HUES48 (cell line): Measurements from ENCODE around the gene NQO2.
"Not testable (repeated sequence)": the region's sequence is repeated elsewhere in the genome, so short reads cannot be mapped to it uniquely, and the experiment has no call there.

Source experiments
- H3K27ac ChIP-seq: one replicate; pipeline ENCODE4 v1.7.0; 2013; ENCODE audit warnings: low read depth, low read length, inconsistent platforms
- H3K27me3 ChIP-seq: 2 replicates; pipeline ENCODE4 v1.6.1; 2013; ENCODE audit warnings: mild to moderate bottlenecking, low read length; ENCODE audit not compliant: control insufficient read depth, insufficient read depth
- H3K36me3 ChIP-seq: 2 replicates; pipeline ENCODE4 v1.6.1; 2013; ENCODE audit warnings: low read length; ENCODE audit not compliant: control insufficient read depth, insufficient read depth
- H3K4me1 ChIP-seq: 2 replicates; pipeline ENCODE4 v1.6.1; 2013; ENCODE audit warnings: mild to moderate bottlenecking, low read length; ENCODE audit not compliant: control insufficient read depth, insufficient read depth
- H3K4me3 ChIP-seq: 2 replicates; pipeline ENCODE4 v1.5.1; 2013; ENCODE audit warnings: mild to moderate bottlenecking, low read depth, low read length
- H3K9ac ChIP-seq: 2 replicates; pipeline ENCODE4 v1.6.1; 2013; ENCODE audit warnings: mild to moderate bottlenecking, low read depth, low read length, moderate library complexity
- H3K9me3 ChIP-seq: 2 replicates; pipeline ENCODE4 v1.6.1; 2013; ENCODE audit warnings: low read length; ENCODE audit not compliant: control insufficient read depth, insufficient read depth

NQO2 gene

DNA sequence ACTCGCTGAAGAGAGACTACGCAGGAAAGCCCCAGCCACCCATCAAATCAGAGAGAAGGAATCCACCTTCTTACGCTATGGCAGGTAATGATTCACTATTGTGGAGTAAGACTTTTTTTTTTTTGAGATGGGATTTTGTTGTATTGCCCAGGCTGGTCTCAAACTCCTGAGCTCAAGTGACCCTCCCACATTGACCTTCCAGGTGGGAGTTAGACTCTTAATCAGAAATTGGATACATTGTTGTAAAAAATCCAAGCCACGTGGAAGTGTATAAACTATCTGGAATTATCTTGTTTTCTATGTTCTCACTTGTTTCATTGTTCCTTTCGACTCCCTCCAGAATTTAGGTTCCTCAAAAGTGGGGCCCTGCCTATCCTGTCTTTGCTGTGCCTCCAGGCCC lies 6.8 kb downstream of the NQO2 start:
- Histone ChIP-seq H3K4me1 (peaks cover 32% of the 10 kb centered on the region), H3K9ac (no peak overlapping the region), H3K27ac (no peak overlapping the region), H3K9me3 (peaks cover 13% of the 10 kb centered on the region), H3K27me3 (no peaks in the 10 kb centered on the region), H3K36me3 (peaks cover 53% of the 10 kb centered on the region), H3K4me3 (no peak overlapping the region)

DNA sequence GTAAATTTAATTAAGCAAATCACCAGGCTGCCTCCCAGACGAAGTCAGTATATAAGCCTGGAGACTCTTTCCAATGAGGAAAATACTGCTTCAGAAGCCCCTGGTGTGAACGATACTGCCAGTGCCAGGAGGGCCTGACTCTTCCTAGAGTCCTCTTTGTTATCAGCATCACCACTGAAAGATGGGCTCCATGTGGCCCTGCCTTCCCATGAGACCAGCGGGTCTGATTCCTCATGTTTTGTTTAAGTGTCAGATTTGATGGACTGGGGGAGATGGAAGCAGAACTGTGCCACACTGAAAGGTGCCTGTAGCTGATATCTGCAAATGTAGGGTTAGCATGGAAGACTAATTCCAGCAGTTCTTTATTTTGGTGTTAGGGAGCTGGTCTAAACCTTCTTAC lies 7.9 kb downstream of the NQO2 start:
- peaks cover 61% of the 10 kb centered on the region for H3K36me3 ChIP-seq
- H3K27ac ChIP-seq = peak overlapping the region; percentile 53
- H3K9me3 ChIP-seq = peaks cover 19% of the 10 kb centered on the region
- H3K27me3 ChIP-seq = no peaks in the 10 kb centered on the region
- peaks cover 29% of the 10 kb centered on the region for H3K4me1 ChIP-seq
- H3K9ac ChIP-seq = no peak overlapping the region
- no peak overlapping the region for H3K4me3 ChIP-seq

DNA sequence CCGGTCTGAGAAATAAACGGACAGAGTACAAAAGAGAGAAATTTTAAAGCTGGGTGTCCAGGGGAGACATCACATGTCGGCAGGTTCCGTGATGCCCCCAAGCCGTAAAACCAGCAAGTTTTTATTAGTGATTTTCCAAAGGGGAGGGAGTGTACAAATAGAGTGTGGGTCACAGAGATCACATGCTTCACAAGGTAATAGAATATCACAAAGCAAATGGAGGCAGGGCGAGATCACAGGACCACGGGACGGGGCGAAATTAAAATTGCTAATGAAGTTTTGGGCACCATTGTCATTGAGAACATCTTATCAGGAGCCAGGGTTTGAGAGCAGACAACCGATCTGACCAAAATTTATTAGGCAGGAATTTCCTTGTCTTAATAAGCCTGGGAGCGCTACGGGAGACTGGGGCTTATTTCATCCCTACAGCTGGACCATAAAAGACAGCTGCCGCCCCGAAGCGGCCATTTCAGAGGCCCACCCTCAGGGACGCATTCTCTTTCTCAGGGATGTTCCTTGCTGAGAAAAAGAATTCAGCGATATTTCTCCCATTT lies 9.1 kb downstream of the NQO2 start:
- Histone ChIP-seq H3K36me3 (peaks cover 70% of the 10 kb centered on the region), H3K4me1 (peaks cover 29% of the 10 kb centered on the region), H3K9me3 (peaks cover 19% of the 10 kb centered on the region), H3K27ac (peak overlapping the region; percentile 89)
- H3K9ac ChIP-seq, H3K27me3 ChIP-seq, H3K4me3 ChIP-seq: not testable (repeated sequence)

DNA sequence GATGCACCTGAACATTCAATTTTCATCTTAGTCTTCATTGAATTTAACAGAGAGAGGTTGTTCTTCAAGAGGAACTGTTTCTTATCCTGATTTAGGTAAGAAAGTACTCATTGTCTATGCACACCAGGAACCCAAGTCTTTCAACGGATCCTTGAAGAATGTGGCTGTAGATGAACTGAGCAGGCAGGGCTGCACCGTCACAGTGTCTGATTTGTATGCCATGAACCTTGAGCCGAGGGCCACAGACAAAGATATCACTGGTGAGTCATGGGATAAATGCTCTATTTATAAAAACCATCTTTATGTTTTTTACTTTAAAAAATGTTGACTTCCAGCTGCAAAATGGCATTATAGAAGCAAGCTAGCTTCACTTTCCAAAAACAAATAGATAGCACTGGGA lies 10.2 kb downstream of the NQO2 start:
- H3K4me1 ChIP-seq = peaks cover 29% of the 10 kb centered on the region
- H3K9ac ChIP-seq = no peak overlapping the region
- H3K36me3 ChIP-seq = peaks cover 75% of the 10 kb centered on the region
- no peaks in the 10 kb centered on the region for H3K27me3 ChIP-seq
- peaks cover 19% of the 10 kb centered on the region for H3K9me3 ChIP-seq
- H3K27ac ChIP-seq = peak overlapping the region; percentile 89
- H3K4me3 ChIP-seq = no peak overlapping the region

DNA sequence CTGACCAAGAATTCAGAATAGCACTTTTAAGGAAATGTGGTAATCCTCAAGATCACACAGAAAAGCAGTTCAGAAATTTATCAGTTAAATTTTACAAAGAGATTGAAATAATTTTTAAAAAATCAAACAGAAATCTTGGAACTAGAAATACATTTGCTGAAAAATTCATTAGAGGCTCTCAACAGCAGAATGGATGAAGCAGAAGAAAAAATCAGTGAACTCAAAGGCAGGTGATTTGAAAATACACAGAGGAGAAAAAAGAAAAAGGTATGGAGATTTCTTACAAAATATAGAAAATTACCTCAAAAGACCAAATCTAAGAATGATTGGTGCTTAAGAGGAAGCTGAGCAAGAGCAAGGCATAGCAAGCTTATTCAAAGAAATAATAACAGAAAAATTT lies 11.5 kb downstream of the NQO2 start:
- Histone ChIP-seq H3K27ac (no peak overlapping the region), H3K4me3 (no peak overlapping the region), H3K36me3 (peaks cover 74% of the 10 kb centered on the region), H3K9ac (no peak overlapping the region), H3K9me3 (peaks cover 19% of the 10 kb centered on the region), H3K4me1 (peaks cover 20% of the 10 kb centered on the region), H3K27me3 (no peaks in the 10 kb centered on the region)

DNA sequence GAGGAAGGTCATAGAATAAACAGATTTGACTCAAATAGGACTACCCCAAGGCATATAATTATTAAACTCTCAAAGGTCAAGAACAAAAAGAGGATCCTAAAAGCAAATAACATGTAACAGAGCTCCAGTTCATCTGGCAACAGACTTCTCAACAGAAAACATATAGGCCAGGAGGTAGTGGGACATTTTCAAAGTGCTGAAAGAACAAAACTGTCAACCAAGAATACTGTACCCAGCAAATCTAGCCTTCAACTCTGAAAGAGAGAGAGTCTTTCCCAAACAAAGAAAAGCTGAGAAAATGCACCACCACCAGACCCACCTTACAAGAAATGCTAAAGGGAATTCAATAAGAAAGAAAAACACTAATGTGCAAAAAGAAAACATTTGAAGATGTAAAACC lies 11.9 kb downstream of the NQO2 start:
- peaks cover 19% of the 10 kb centered on the region for H3K9me3 ChIP-seq
- peaks cover 20% of the 10 kb centered on the region for H3K4me1 ChIP-seq
- no peak overlapping the region for H3K9ac ChIP-seq
- no peak overlapping the region for H3K27ac ChIP-seq
- peaks cover 76% of the 10 kb centered on the region for H3K36me3 ChIP-seq
- no peak overlapping the region for H3K4me3 ChIP-seq
- no peaks in the 10 kb centered on the region for H3K27me3 ChIP-seq

DNA sequence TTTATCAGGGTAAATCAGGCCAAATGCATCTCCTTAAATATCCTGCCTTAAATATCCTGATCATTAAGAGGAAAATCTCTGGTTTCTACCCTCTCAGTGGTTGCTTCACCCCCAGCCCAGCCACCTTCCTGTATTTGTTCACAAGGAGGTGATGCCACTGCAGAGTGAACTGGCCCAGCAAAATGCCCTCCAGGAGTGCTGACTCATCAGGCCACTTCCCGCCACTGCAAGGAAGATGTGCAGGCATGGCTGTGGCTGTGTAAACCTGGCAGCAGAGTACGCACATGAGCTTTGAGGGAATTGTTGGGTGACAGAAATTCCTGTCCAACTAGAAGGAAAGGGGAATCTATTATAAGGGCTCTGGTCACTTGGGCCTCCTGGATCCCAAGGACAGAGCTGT lies 13.8 kb downstream of the NQO2 start:
- Histone ChIP-seq H3K27ac (no peak overlapping the region), H3K4me1 (peaks cover 12% of the 10 kb centered on the region), H3K9ac (no peak overlapping the region), H3K36me3 (peaks cover 76% of the 10 kb centered on the region), H3K4me3 (no peak overlapping the region), H3K9me3 (peaks cover 19% of the 10 kb centered on the region), H3K27me3 (no peaks in the 10 kb centered on the region)

DNA sequence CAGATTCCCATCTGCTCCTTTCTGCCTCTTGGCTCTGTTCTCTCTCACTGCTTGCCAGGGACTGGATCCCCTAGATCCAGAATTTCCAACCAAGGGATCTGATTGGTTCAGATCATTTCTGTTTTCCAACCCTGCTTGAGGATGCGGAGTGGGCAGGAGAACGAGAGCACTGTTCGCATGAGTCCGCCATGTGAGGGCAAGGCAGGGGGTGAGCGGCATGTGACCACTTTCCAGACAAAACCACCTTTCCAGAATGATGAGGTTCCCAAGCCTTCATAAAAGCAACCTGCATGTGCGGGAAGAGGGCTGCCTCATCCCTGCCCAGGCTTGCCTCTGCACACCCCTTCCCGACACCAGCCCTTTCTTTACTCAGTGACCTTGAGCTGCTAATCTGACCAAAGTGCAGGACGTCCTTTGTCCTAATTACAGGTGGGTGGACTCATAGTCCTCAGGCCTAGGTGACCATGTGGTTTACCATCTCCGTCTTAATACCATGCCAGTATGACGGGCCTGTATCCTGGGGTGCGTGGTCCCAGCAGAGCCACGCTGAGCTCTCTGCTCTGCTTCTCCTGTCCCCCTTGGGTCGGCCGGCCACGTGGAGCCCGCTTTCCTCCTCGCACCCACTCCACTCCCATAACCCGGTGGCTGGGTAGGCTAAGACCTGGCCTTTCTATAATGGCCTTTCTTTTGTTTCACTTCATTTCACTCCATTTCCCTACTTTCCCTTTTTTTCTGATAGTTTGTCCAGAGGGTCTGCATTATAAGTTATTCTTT lies 14.4 kb downstream of the NQO2 start:
- Histone ChIP-seq H3K27me3 (no peaks in the 10 kb centered on the region), H3K4me3 (no peak overlapping the region), H3K9me3 (peaks cover 19% of the 10 kb centered on the region), H3K36me3 (peaks cover 79% of the 10 kb centered on the region), H3K9ac (no peak overlapping the region), H3K27ac (no peak overlapping the region), H3K4me1 (peaks cover 12% of the 10 kb centered on the region)

DNA sequence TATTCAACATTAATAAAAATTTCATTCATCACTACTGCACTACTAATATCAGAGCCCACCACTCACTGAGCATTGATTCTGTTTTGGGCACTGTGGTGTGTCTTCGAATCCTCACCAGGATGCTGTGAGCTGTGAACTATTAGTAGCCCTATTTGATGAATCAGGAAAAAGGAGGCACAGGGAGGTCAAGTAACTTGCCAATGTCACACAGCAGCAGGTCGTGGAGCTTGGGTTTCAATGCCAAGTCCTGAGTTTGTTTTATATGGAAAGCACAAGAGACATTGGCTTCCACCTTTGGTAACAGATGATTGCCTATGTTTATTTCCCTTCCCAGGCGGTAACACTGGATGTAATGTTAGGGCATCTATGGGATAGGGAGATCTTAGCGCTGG lies 15.0 kb downstream of the NQO2 start:
- H3K27me3 ChIP-seq = no peaks in the 10 kb centered on the region
- H3K27ac ChIP-seq = no peak overlapping the region
- peaks cover 84% of the 10 kb centered on the region for H3K36me3 ChIP-seq
- H3K9ac ChIP-seq = no peak overlapping the region
- no peak overlapping the region for H3K4me3 ChIP-seq
- H3K9me3 ChIP-seq = peaks cover 19% of the 10 kb centered on the region
- H3K4me1 ChIP-seq = peaks cover 9% of the 10 kb centered on the region

DNA sequence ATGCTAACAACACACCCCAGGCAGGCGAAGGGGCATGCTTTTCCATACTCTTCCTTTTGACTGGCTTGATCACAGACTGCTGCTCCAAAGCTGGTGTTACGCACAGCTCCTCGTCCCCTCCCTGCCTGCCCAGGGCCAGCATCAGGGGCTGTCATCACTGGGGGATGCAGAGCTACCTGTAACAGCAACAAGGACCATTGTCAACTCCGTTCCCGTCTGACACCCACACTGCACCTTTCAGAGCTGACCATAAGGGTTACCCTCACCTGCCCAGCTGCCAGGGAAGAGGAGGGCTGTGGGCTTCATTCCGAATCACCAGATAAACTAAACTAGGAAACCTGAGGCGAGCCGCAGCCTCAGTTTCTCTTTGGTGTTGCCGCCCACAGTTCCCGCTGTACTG lies 15.4 kb downstream of the NQO2 start:
- Histone ChIP-seq H3K27ac (no peak overlapping the region), H3K4me1 (peaks cover 5% of the 10 kb centered on the region; the same call in 1 of the 2 replicates), H3K9me3 (peaks cover 19% of the 10 kb centered on the region), H3K27me3 (no peaks in the 10 kb centered on the region), H3K36me3 (peaks cover 85% of the 10 kb centered on the region), H3K4me3 (no peak overlapping the region), H3K9ac (no peak overlapping the region)

DNA sequence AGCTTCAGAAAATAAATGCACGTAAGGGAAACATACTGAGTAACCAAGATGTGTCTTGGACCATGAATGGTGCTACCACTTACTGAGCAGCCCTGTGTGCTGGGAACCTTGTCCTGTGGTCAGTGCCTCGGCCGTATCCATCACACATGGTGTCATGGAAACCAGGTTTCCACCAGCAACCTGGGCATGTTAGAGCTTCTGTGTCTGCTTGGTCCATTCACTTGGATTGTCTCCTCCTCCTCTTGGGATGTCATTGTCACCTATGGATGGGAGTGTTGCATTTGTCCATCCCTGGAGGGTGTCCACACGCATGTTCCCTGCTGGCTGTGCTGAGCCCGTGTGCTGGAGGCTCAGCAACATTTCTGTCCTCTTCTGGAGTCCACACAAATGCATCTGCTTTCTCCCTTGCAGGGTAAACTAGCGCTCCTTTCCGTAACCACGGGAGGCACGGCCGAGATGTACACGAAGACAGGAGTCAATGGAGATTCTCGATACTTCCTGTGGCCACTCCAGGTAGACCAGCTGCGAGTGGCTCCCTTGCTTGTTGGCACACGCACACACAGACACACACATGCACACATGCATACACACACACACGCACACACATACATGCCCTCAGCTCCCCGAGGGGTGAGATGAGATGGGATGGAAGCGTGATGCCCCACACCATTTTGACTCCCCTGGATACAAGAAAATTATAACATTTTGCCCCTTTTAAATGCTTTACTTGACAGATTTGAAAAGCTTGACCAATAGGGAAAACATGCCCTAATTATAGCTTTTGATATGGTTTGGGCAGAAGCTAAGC lies 17.0 kb downstream of the NQO2 start:
- no peak overlapping the region for H3K9ac ChIP-seq
- H3K9me3 ChIP-seq = peaks cover 4% of the 10 kb centered on the region; the same call in 1 of the 2 replicates
- H3K27me3 ChIP-seq = no peaks in the 10 kb centered on the region
- H3K36me3 ChIP-seq = peaks cover 79% of the 10 kb centered on the region
- no peaks in the 10 kb centered on the region for H3K4me1 ChIP-seq
- no peak overlapping the region for H3K4me3 ChIP-seq
- no peak overlapping the region for H3K27ac ChIP-seq
